Activated naive CD4-positive, alpha-beta T cell treated with anti-CD3 and anti-CD28 coated beads, Interleukin-2, amount 50 U/mL, for 24 hours (primary cell): ENCODE results near the gene LARP1B.
"Not testable (repeated sequence)": the region's sequence is repeated elsewhere in the genome, so short reads cannot be mapped to it uniquely, and the experiment has no call there.

Experiments
- H3K27ac Mint-ChIP-seq: one replicate; pipeline ENCODE4 v1.8.0; 2021; ENCODE audit warnings: mild to moderate bottlenecking, mixed read lengths
- H3K27me3 Mint-ChIP-seq: one replicate; pipeline ENCODE4 v1.8.0; 2021; ENCODE audit warnings: mixed read lengths
- H3K36me3 Mint-ChIP-seq: one replicate; pipeline ENCODE4 v1.8.0; 2021; ENCODE audit warnings: mixed read lengths
- H3K4me1 Mint-ChIP-seq: one replicate; pipeline ENCODE4 v1.8.0; 2021; ENCODE audit warnings: mixed read lengths
- H3K4me3 Mint-ChIP-seq: one replicate; pipeline ENCODE4 v1.8.0; 2021; ENCODE audit warnings: mild to moderate bottlenecking, mixed read lengths
- H3K9me3 Mint-ChIP-seq: one replicate; pipeline ENCODE4 v1.8.0; 2021; ENCODE audit warnings: mixed read lengths

Gene LARP1B

DNA sequence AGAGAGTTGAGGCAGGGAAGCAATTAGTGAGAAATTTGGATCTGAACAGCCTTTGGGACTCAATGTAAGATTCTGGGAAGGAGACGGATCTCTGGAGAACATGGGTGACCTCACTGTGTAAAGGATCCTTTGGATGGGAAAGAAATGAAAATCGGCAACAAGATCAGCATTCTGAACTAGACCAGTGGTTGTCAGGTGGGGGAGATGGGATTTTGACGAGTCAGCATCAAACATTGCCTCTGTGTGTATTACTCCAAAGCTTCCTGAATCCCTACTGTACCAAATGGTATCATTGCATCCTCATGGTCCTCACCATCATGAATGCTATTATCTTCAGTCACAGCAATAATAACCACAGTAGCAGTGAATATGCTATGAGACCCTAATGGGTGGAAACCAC lies 173.7 kb downstream of the LARP1B start:
- H3K4me1 Mint-ChIP-seq = no peaks in the 10 kb centered on the region
- no peak overlapping the region for H3K27ac Mint-ChIP-seq
- no peaks in the 10 kb centered on the region for H3K36me3 Mint-ChIP-seq
- H3K9me3 Mint-ChIP-seq = no peaks in the 10 kb centered on the region
- no peak overlapping the region for H3K4me3 Mint-ChIP-seq
- H3K27me3 Mint-ChIP-seq = peaks cover 4% of the 10 kb centered on the region

GRCh38 chr4:128241019-128241418 lies 179.9 kb downstream of the LARP1B start:
- Mint-ChIP-seq H3K27me3 (peaks cover 2% of the 10 kb centered on the region), H3K36me3 (no peaks in the 10 kb centered on the region), H3K4me3 (no peak overlapping the region), H3K9me3 (no peaks in the 10 kb centered on the region), H3K27ac (no peak overlapping the region), H3K4me1 (no peaks in the 10 kb centered on the region)

DNA sequence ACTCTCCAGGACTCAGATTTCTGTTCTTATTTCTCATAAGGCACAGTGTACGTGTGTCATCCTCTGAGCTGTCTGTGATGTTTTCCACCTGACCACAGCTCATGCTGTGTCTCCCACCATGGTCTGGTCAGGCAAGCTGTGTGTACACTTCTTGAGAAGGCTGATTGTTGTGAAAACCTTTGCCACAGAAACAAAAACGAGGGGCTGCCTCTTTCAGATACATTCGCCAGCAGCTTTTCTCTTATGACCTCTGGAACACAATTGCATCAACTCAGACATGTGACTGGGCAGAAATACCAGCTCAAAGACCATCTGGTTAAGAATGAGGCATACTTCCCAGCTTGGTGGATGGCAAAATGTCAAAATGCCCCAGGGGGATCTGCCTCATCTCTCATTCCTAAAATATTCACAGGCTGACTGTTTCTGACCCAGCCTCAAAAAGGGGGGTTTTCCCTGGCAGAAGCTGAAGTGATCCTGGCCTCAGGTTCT lies 180.4 kb downstream of the LARP1B start:
- Mint-ChIP-seq H3K36me3 (no peaks in the 10 kb centered on the region), H3K4me3 (no peak overlapping the region), H3K4me1 (no peaks in the 10 kb centered on the region), H3K27ac (no peak overlapping the region), H3K9me3 (no peaks in the 10 kb centered on the region), H3K27me3 (peaks cover 2% of the 10 kb centered on the region)

DNA sequence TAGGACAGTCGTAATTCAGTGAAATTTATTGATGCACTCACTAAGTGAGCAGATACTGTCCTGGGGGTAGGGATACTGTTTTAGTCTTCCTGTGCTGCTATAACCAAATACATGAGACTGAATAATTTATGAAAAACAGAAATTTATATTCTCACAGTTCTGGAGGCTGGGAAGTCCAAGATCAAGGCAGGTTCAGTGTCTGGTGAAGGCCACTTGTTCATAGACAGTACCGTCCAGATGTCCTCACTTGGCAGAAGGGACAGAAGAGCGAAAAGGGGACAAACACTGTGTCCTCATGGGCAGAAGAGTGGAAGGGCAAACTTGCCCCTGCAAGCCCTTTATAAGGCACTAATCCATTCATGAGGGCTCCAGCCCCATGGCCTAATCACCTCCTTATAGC lies 180.9 kb downstream of the LARP1B start:
- H3K4me1 Mint-ChIP-seq = no peaks in the 10 kb centered on the region

GRCh38 chr4:128242601-128243000 lies 181.5 kb downstream of the LARP1B start:
- Mint-ChIP-seq H3K4me1 (no peaks in the 10 kb centered on the region), H3K4me3 (no peak overlapping the region), H3K27ac (no peak overlapping the region), H3K27me3 (peaks cover 2% of the 10 kb centered on the region), H3K36me3 (no peaks in the 10 kb centered on the region), H3K9me3 (no peaks in the 10 kb centered on the region)

More for the DNA sequence above, 180.9 kb downstream of the LARP1B start:
- H3K27ac Mint-ChIP-seq = no peak overlapping the region
- H3K36me3 Mint-ChIP-seq = no peaks in the 10 kb centered on the region
- H3K4me3 Mint-ChIP-seq = no peak overlapping the region
- H3K27me3 Mint-ChIP-seq = peaks cover 2% of the 10 kb centered on the region
- H3K9me3 Mint-ChIP-seq = no peaks in the 10 kb centered on the region

DNA sequence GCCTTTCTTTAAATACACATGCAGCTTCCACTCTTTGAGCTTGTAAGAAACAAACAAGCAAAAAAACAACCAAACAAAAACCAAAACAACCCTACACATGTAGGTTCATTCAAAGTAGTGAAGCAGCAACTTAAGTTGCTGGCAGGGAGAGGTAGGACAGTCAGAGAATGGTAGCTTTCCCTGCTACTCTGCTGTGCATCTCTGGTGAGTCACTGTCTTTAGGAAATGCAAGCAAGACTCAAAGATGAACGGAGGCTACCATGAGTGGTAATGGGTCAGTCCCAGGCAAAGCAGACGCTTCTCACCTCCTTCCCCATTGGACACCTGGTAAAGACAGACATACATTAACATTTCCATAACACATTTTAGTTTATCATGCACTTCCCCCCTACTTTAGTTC lies 183.3 kb downstream of the LARP1B start:
- Mint-ChIP-seq H3K4me1 (no peaks in the 10 kb centered on the region), H3K27me3 (peaks cover 2% of the 10 kb centered on the region), H3K9me3 (peaks cover 4% of the 10 kb centered on the region), H3K36me3 (no peaks in the 10 kb centered on the region), H3K27ac (no peak overlapping the region), H3K4me3 (no peak overlapping the region)

- H3K27me3 Mint-ChIP-seq, H3K27ac Mint-ChIP-seq, H3K4me3 Mint-ChIP-seq, H3K9me3 Mint-ChIP-seq, H3K36me3 Mint-ChIP-seq, H3K4me1 Mint-ChIP-seq: not testable (repeated sequence)
These were observed 184.3 kb downstream of the LARP1B start for GRCh38 chr4:128245391-128245790.

- no peaks in the 10 kb centered on the region for H3K36me3 Mint-ChIP-seq
- peaks cover 7% of the 10 kb centered on the region for H3K9me3 Mint-ChIP-seq
- H3K4me1 Mint-ChIP-seq = no peaks in the 10 kb centered on the region
- H3K4me3 Mint-ChIP-seq = no peak overlapping the region
- H3K27me3 Mint-ChIP-seq = peaks cover 5% of the 10 kb centered on the region
- H3K27ac Mint-ChIP-seq = no peak overlapping the region
These were observed 186.8 kb downstream of the LARP1B start for GRCh38 chr4:128247906-128248305.

GRCh38 chr4:128249787-128250668 lies 188.9 kb downstream of the LARP1B start:
- H3K27me3 Mint-ChIP-seq = peaks cover 10% of the 10 kb centered on the region
- no peak overlapping the region for H3K27ac Mint-ChIP-seq
- H3K4me1 Mint-ChIP-seq = no peaks in the 10 kb centered on the region
- H3K4me3 Mint-ChIP-seq = no peak overlapping the region
- peaks cover 7% of the 10 kb centered on the region for H3K9me3 Mint-ChIP-seq
- no peaks in the 10 kb centered on the region for H3K36me3 Mint-ChIP-seq

DNA sequence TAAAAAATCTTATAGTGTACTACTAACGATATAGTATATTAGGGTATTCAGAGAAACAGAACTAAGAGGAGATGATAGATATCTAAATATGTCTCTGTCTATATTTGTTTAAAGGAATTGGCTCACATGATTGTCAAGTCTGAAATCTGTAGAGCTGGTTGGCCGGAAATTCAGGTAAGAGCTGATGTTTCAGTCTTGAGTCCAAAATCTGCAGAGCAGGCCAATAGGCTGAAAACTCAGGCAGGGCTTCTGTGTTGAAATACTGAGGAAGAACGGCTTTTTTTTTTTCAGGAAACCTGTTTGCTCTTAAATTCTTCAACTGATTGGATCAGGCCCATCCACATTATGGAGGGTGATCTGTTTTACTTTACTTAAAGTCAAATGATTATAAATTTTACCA lies 194.8 kb downstream of the LARP1B start:
- no peak overlapping the region for H3K4me3 Mint-ChIP-seq
- no peaks in the 10 kb centered on the region for H3K9me3 Mint-ChIP-seq
- no peaks in the 10 kb centered on the region for H3K4me1 Mint-ChIP-seq
- H3K27me3 Mint-ChIP-seq = peaks cover 20% of the 10 kb centered on the region
- H3K27ac Mint-ChIP-seq = no peak overlapping the region
- H3K36me3 Mint-ChIP-seq = no peaks in the 10 kb centered on the region

DNA sequence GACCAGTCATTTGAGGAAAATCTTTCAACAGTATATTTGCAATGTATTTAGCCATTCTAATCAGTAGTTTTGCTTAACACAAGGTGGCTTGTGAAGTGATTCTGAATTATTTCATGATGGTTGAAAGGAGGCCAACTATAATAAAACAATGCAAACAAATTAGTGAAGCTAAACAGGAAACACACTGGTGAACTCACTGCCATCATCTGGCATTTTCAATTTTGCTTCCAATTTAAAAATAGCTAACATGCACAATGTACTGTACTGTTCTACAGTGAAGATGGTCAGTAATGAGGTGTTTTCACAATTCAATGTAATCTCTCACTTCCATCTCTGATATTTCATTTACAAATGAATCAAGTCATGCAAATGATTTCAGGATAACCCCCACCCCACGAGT lies 195.4 kb downstream of the LARP1B start:
- Mint-ChIP-seq H3K36me3 (no peaks in the 10 kb centered on the region), H3K27me3 (peaks cover 20% of the 10 kb centered on the region), H3K27ac (no peak overlapping the region), H3K9me3 (no peaks in the 10 kb centered on the region), H3K4me3 (no peak overlapping the region), H3K4me1 (no peaks in the 10 kb centered on the region)

GRCh38 chr4:128258166-128258565 lies 197.1 kb downstream of the LARP1B start:
- not testable (repeated sequence) for H3K9me3 Mint-ChIP-seq, H3K4me3 Mint-ChIP-seq, H3K36me3 Mint-ChIP-seq, H3K27ac Mint-ChIP-seq, H3K4me1 Mint-ChIP-seq
- H3K27me3 Mint-ChIP-seq = peaks cover 15% of the 10 kb centered on the region

GRCh38 chr4:128259889-128260288 lies 198.8 kb downstream of the LARP1B start:
- not testable (repeated sequence) for H3K36me3 Mint-ChIP-seq, H3K4me3 Mint-ChIP-seq, H3K9me3 Mint-ChIP-seq, H3K4me1 Mint-ChIP-seq, H3K27ac Mint-ChIP-seq
- peaks cover 10% of the 10 kb centered on the region for H3K27me3 Mint-ChIP-seq
